IMR-90 (cell line): ENCODE results near the gene ADAMTS17.

Experiments
- CTCF ChIP-seq: conservative IDR thresholded peaks from 2 replicates; pipeline ENCODE4 v1.5.1; 2012; ENCODE audit warnings: mild to moderate bottlenecking, low read depth, low read length, improper control_type of control experiment
- NFE2L2 ChIP-seq: fragments of 150-350 bp; IDR thresholded peaks from 2 replicates; pipeline ENCODE4 v1.6.1; 2016; ENCODE audit warnings: low read depth, mild to moderate bottlenecking, low read length
- RFX5 ChIP-seq: IDR thresholded peaks from 2 replicates; pipeline ENCODE4 v1.8.0; 2012; ENCODE audit warnings: low read depth, mild to moderate bottlenecking, low read length, moderate library complexity
- SMC3 ChIP-seq: fragments of 150-350 bp; IDR thresholded peaks from 2 replicates; pipeline ENCODE4 v1.6.1; 2016; ENCODE audit warnings: low read depth, mild to moderate bottlenecking, antibody characterized with exemption, low read length, moderate library complexity

GRCh38 chr15:100186366-100186765, 155.4 kb downstream of the ADAMTS17 start:
- TF ChIP-seq SMC3 = no peak
- no peak for TF ChIP-seq CTCF
- TF ChIP-seq NFE2L2 = no peak
- TF ChIP-seq RFX5 = no peak
